Bronchial smooth muscle cell (primary cell): ENCODE data around the gene FARSB. TPM values are rescaled to one million over a fixed set of nuclear protein-coding genes. Genes with fewer than 3 reads are reported as not detected.

Experiments
- total RNA-seq: library from RNA; depleted of rRNA; stranded (reverse); fragments of >200 nt; gene quantifications from 2 replicates; pipeline ENCODE4 v1.2.1, GENCODE V29; 2014

The FARSB gene
- 4.7 and 6.0 TPM in 2 replicates for total RNA-seq

DNA sequence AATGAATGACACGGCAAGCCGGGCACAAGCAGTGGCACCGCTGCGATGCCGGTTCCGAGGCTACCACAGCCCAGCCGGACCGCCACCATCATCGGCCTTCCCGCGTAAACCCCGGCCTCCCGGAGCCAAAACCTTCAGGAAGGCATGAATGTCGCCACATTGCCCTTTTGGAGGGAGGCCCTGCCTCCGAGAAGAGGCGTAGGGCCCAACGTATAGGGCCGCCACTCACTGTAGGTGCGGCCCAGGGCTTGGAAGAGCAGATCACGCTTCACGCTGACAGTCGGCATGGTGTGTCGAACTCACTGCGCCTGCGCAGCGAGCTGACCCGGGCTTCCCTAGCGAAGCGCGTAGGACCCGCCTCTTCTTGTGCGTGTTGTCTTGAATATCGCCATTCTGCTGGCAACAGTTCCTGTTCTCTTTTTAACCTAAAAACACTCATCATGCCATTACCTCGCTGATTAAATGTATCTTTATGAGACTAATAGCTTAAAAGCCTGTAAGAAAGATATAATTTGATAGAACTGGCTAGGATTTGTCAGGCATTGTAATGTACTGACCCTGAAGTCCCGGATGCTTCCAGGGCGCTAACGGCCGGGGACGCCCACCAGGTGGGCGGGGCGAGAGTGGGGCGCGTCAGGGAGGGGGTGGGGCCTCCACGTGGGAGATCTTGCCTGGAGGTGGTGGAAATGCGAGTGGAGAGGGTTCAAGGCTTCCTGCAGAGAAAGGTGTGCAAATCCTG, at the start of gene FARSB:
Gene FARSB (minus strand): TSS at position 306 of the 739 bp plus-strand sequence. CDS start 19 bp downstream, at position 287.

DNA sequence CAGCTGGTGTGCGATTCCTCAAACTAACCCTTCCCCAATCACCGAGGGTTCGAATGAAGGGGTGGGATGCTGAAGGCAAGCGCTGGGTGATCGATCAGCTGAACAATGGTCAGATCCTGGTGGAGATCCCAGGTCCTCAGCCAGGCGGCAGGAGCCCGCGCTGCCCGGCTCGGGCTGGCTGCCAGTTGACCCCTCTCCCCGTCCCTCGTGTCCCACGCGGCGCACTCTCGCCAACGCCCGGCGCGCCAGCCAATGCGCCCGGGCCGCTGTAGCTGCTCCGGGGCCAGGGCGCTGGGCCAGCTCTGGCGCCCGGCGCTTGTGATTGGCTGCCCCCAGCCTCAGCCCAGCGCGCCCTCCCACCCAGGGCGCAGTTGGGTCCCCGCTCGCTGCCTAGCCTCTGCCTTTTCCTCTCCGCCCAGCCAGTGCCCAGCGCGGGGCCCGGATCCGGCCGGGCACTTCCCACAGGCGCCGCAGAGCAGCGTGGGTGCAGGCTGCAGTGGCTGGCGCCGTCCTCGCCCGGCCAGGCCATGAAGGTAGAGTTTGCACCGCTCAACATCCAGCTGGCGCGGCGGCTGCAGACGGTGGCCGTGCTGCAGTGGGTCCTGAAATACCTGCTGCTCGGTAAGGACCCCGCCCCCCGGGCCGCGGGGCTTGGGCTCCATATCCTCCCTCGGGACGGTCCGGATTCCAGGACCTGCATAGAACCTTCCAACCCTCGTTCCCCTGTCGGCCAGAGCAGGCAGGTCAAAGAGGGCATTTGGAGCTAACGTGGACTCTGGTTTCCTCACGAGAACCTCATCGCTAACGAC, 15.6 kb upstream of the FARSB start, which contains the start of gene MOGAT1:
Gene MOGAT1 (plus strand): TSS at position 400 of the 809 bp plus-strand sequence. CDS start 128 bp downstream, at position 528.

Other genes starting within 250 kb of the FARSB start
- under 0.01 TPM in 1 of 2 replicates, not detected in the other for gene SGPP2, start 231.5 kb downstream of the FARSB start, total RNA-seq
- gene MOGAT1, start 15.6 kb upstream of the FARSB start, total RNA-seq = not detected in 2 replicates
- 63.5 and 106 TPM in 2 replicates for gene ACSL3, start 204.9 kb upstream of the FARSB start, total RNA-seq